Measurements from ENCODE around the gene INTS13.

The INTS13 gene

DNA sequence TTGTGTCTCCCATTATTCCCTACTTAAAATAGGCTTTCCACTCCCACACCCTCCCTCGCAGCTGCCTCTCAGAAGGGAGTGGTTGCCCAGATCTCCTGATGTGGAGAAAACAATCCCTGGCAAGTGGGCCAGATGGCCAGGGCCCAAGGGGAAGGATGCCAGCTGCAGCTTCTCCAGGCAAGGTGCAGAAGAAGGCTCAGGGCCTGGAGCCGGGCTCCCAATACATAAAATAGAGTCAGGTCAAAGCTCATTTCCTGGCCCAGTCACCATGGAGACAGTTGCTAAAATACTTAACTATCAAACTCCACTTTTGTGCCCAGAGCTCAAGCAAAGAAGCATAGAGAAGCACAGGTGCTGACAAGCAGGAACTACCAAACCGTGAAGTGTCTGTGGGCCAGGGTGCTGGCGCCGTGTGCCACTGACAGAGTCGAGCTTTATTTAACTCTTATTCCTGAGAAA is 59.1 kb downstream of the INTS13 start:
- no peak overlapping the region for H2AFZ ChIP-seq (ENCODE audit: insufficient read depth, low read length, poor library complexity)
- no peak overlapping the region for H3K23ac ChIP-seq (ENCODE audit: low read length)
- no peaks in the 10 kb centered on the region for H3K9me3 ChIP-seq (ENCODE audit: insufficient read depth, low read depth, low read length)
- H2BK120ac ChIP-seq (ENCODE audit: insufficient read depth, low read length, poor library complexity): no peak overlapping the region
- H2BK5ac ChIP-seq (ENCODE audit: low read depth, low read length, poor library complexity): no peak overlapping the region
- H4K91ac ChIP-seq (ENCODE audit: low read depth, low read length): no peak overlapping the region
- H3K79me2 ChIP-seq (ENCODE audit: control insufficient read depth, insufficient read depth, low read length, poor library complexity): no peaks in the 10 kb centered on the region
- no peak overlapping the region for H3K18ac ChIP-seq (ENCODE audit: low read length)
- DNase-seq: no peak
- H2AK5ac ChIP-seq (ENCODE audit: low read length): no peak overlapping the region
- H3K14ac ChIP-seq (ENCODE audit: low read length): no peak overlapping the region
- H3K4ac ChIP-seq (ENCODE audit: low read depth, low read length): no peak overlapping the region
- WGBS (ENCODE audit: extremely low coverage, insufficient coverage, insufficient read length): no CpG with 5 or more reads among the region's 6 CpGs
- no peak overlapping the region for H3K4me3 ChIP-seq (ENCODE audit: low read depth, low read length)
- no peak overlapping the region for H4K8ac ChIP-seq (ENCODE audit: low read depth, low read length)
- no peaks in the 10 kb centered on the region for H3K36me3 ChIP-seq (ENCODE audit: control insufficient read depth in 1 of 2, insufficient read depth in 2 of 2, low read length in 2 of 2)
- H4K12ac ChIP-seq (ENCODE audit: low read depth, low read length): no peak overlapping the region
- no peak overlapping the region for H2BK12ac ChIP-seq (ENCODE audit: low read length)
- no peak overlapping the region for H3K4me2 ChIP-seq (ENCODE audit: low read length)
- H3K4me1 ChIP-seq (ENCODE audit: control insufficient read depth in 1 of 2, insufficient read depth in 2 of 2, low read length in 2 of 2): peaks cover 0 to 2% of the 10 kb centered on the region in 2 experiments
- H3K27ac ChIP-seq (ENCODE audit: low read depth, low read length): no peak overlapping the region
- no peak overlapping the region for H3K9ac ChIP-seq (ENCODE audit: low read length)
- H3K79me1 ChIP-seq (ENCODE audit: low read length): no peaks in the 10 kb centered on the region
- no peaks in the 10 kb centered on the region for H3K27me3 ChIP-seq (ENCODE audit: insufficient read depth, low read length)

DNA sequence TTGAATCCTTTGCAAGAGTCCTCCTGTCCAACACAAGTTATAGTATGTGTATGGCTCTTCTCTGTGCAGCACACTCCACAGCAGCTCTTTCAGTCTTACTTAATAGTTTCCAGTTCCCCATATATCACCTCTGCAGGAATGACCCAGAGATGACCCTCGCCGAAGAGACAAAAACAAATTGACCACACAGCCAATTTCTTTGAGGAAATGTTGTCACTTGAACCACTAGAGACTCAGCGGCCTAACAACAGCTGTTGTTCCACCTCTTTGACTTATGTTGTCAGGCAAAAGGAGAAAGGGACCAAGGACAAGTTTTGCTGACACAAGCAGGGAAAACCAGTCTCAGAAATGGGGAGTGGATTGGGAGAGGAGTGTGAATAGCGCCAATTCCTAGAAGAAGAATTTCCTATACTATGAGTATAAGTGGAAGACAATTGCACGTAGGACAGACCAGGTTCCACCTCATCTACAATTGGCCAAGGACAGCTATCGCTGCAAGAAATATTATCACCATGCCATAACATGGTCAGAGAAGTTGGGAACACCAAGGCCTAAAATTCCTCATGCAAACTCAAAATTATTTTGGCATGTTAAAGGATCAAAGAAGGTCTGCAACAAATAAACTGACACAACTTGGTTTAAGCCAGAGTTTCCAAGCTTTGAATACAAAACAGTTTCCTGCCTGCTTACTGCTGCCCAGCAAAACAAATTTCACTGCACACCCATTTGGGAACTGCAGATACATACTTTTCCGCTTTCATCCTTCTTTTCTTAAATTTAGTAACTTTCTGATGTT is 63.1 kb downstream of the INTS13 start:
- H3K23ac ChIP-seq (ENCODE audit: low read length): no peak overlapping the region
- no peaks in the 10 kb centered on the region for H3K9me3 ChIP-seq (ENCODE audit: insufficient read depth, low read depth, low read length)
- no CpG with 5 or more reads among the region's 7 CpGs for WGBS (ENCODE audit: extremely low coverage, insufficient coverage, insufficient read length)
- no peak overlapping the region for H4K8ac ChIP-seq (ENCODE audit: low read depth, low read length)
- H2BK120ac ChIP-seq (ENCODE audit: insufficient read depth, low read length, poor library complexity): no peak overlapping the region
- H2AFZ ChIP-seq (ENCODE audit: insufficient read depth, low read length, poor library complexity): no peak overlapping the region
- H3K4me3 ChIP-seq (ENCODE audit: low read depth, low read length): no peak overlapping the region
- H3K36me3 ChIP-seq (ENCODE audit: control insufficient read depth in 1 of 2, insufficient read depth in 2 of 2, low read length in 2 of 2): no peaks in the 10 kb centered on the region
- no peaks in the 10 kb centered on the region for H3K79me2 ChIP-seq (ENCODE audit: control insufficient read depth, insufficient read depth, low read length, poor library complexity)
- H3K79me1 ChIP-seq (ENCODE audit: low read length): no peaks in the 10 kb centered on the region
- H3K27me3 ChIP-seq (ENCODE audit: insufficient read depth, low read length): no peaks in the 10 kb centered on the region
- no peak overlapping the region for H2AK5ac ChIP-seq (ENCODE audit: low read length)
- H2BK5ac ChIP-seq (ENCODE audit: low read depth, low read length, poor library complexity): no peak overlapping the region
- H3K4me2 ChIP-seq (ENCODE audit: low read length): no peak overlapping the region
- no peak for DNase-seq
- no peak overlapping the region for H3K9ac ChIP-seq (ENCODE audit: low read length)
- H3K4ac ChIP-seq (ENCODE audit: low read depth, low read length): no peak overlapping the region
- H4K91ac ChIP-seq (ENCODE audit: low read depth, low read length): no peak overlapping the region
- H3K27ac ChIP-seq (ENCODE audit: low read depth, low read length): no peak overlapping the region
- no peak overlapping the region for H2BK12ac ChIP-seq (ENCODE audit: low read length)
- H3K14ac ChIP-seq (ENCODE audit: low read length): no peak overlapping the region
- H3K18ac ChIP-seq (ENCODE audit: low read length): no peak overlapping the region
- H4K12ac ChIP-seq (ENCODE audit: low read depth, low read length): no peak overlapping the region
- peaks cover 7 to 8% of the 10 kb centered on the region in 2 experiments for H3K4me1 ChIP-seq (ENCODE audit: control insufficient read depth in 1 of 2, insufficient read depth in 2 of 2, low read length in 2 of 2)

GRCh38 chr12:26872625-26873024 is 65.2 kb downstream of the INTS13 start:
- Histone ChIP-seq H3K4me2 (ENCODE audit: low read length) (no peak overlapping the region), H2AK5ac (ENCODE audit: low read length) (no peak overlapping the region), H4K8ac (ENCODE audit: low read depth, low read length) (no peak overlapping the region), H2AFZ (ENCODE audit: insufficient read depth, low read length, poor library complexity) (no peak overlapping the region), H3K4me3 (ENCODE audit: low read depth, low read length) (no peak overlapping the region), H3K79me2 (ENCODE audit: control insufficient read depth, insufficient read depth, low read length, poor library complexity) (no peaks in the 10 kb centered on the region), H3K9me3 (ENCODE audit: insufficient read depth, low read depth, low read length) (no peaks in the 10 kb centered on the region), H2BK5ac (ENCODE audit: low read depth, low read length, poor library complexity) (no peak overlapping the region), H3K36me3 (ENCODE audit: control insufficient read depth in 1 of 2, insufficient read depth in 2 of 2, low read length in 2 of 2) (no peaks in the 10 kb centered on the region), H2BK12ac (ENCODE audit: low read length) (no peak overlapping the region), H3K9ac (ENCODE audit: low read length) (no peak overlapping the region), H3K18ac (ENCODE audit: low read length) (no peak overlapping the region), H3K14ac (ENCODE audit: low read length) (no peak overlapping the region), H3K4me1 (ENCODE audit: control insufficient read depth in 1 of 2, insufficient read depth in 2 of 2, low read length in 2 of 2) (peaks cover 7 to 8% of the 10 kb centered on the region in 2 experiments), H2BK120ac (ENCODE audit: insufficient read depth, low read length, poor library complexity) (no peak overlapping the region), H3K27ac (ENCODE audit: low read depth, low read length) (no peak overlapping the region), H3K27me3 (ENCODE audit: insufficient read depth, low read length) (no peaks in the 10 kb centered on the region), H4K12ac (ENCODE audit: low read depth, low read length) (no peak overlapping the region), H3K4ac (ENCODE audit: low read depth, low read length) (no peak overlapping the region), H4K91ac (ENCODE audit: low read depth, low read length) (no peak overlapping the region), H3K23ac (ENCODE audit: low read length) (no peak overlapping the region), H3K79me1 (ENCODE audit: low read length) (no peaks in the 10 kb centered on the region)
- no peak for DNase-seq
- no CpG with 5 or more reads among the region's 1 CpG for WGBS (ENCODE audit: extremely low coverage, insufficient coverage, insufficient read length)

DNA sequence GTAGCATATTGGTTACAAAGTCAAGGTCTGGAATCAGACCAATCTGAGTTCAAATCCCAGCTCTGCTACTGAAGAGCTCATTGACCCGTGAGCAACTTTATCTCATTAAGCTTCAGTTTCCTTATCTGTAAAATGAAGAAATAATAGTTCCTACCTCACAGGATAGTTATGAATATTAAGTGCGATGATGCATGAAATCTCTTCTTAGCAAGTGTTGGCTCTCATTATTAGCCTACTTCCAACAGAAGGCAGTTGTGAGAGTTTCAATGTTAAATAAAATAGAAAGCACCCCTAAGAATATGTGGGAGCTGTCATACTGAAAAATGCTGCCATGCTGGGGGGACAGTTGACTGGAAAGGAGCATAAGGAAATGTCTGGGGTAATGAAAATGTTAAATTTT is 65.8 kb downstream of the INTS13 start:
- H2BK120ac ChIP-seq (ENCODE audit: insufficient read depth, low read length, poor library complexity): no peak overlapping the region
- peaks cover 7 to 8% of the 10 kb centered on the region in 2 experiments for H3K4me1 ChIP-seq (ENCODE audit: control insufficient read depth in 1 of 2, insufficient read depth in 2 of 2, low read length in 2 of 2)
- no peak overlapping the region for H3K27ac ChIP-seq (ENCODE audit: low read depth, low read length)
- H3K9me3 ChIP-seq (ENCODE audit: insufficient read depth, low read depth, low read length): no peaks in the 10 kb centered on the region
- no peak overlapping the region for H2BK5ac ChIP-seq (ENCODE audit: low read depth, low read length, poor library complexity)
- no peak overlapping the region for H3K4me2 ChIP-seq (ENCODE audit: low read length)
- H3K14ac ChIP-seq (ENCODE audit: low read length): no peak overlapping the region
- H3K36me3 ChIP-seq (ENCODE audit: control insufficient read depth in 1 of 2, insufficient read depth in 2 of 2, low read length in 2 of 2): no peaks in the 10 kb centered on the region
- H3K4me3 ChIP-seq (ENCODE audit: low read depth, low read length): no peak overlapping the region
- no peak overlapping the region for H3K23ac ChIP-seq (ENCODE audit: low read length)
- no peak overlapping the region for H3K9ac ChIP-seq (ENCODE audit: low read length)
- H3K18ac ChIP-seq (ENCODE audit: low read length): no peak overlapping the region
- H3K79me1 ChIP-seq (ENCODE audit: low read length): no peaks in the 10 kb centered on the region
- no peaks in the 10 kb centered on the region for H3K79me2 ChIP-seq (ENCODE audit: control insufficient read depth, insufficient read depth, low read length, poor library complexity)
- H4K8ac ChIP-seq (ENCODE audit: low read depth, low read length): no peak overlapping the region
- no peak overlapping the region for H2BK12ac ChIP-seq (ENCODE audit: low read length)
- no peak overlapping the region for H2AK5ac ChIP-seq (ENCODE audit: low read length)
- no CpG with 5 or more reads among the region's 2 CpGs for WGBS (ENCODE audit: extremely low coverage, insufficient coverage, insufficient read length)
- DNase-seq: no peak
- no peak overlapping the region for H4K12ac ChIP-seq (ENCODE audit: low read depth, low read length)
- no peak overlapping the region for H2AFZ ChIP-seq (ENCODE audit: insufficient read depth, low read length, poor library complexity)
- H3K4ac ChIP-seq (ENCODE audit: low read depth, low read length): no peak overlapping the region
- H3K27me3 ChIP-seq (ENCODE audit: insufficient read depth, low read length): no peaks in the 10 kb centered on the region
- no peak overlapping the region for H4K91ac ChIP-seq (ENCODE audit: low read depth, low read length)
